BE2C (cell line): ENCODE data around the gene OXCT1.

ENCODE experiments used
- DNase-seq: peaks from one replicate; pipeline ENCODE4 v3.0.0-alpha.2; 2020
- H3K27me3 ChIP-seq: fragments of 250-450 bp; sonication (Bioruptor Pico); 2 replicates; pipeline ENCODE4 v1.5.1; 2020; ENCODE audit warnings: mild to moderate bottlenecking
- H3K36me3 ChIP-seq: fragments of 250-450 bp; sonication (Bioruptor Pico); 2 replicates; pipeline ENCODE4 v1.5.1; 2020; ENCODE audit warnings: mild to moderate bottlenecking
- H3K4me1 ChIP-seq: fragments of 250-450 bp; sonication (Bioruptor Pico); 2 replicates; pipeline ENCODE4 v1.5.1; 2020
- H3K4me3 ChIP-seq: 2 replicates; pipeline ENCODE4 v1.5.1; 2011; ENCODE audit warnings: low read depth, low read length
- H3K9me3 ChIP-seq: fragments of 250-450 bp; sonication (Bioruptor Pico); 2 replicates; pipeline ENCODE4 v1.5.1; 2020
- TF ChIP-seq, protein P1 (sequence below): IDR thresholded peaks from 2 replicates; pipeline ENCODE4 v1.5.1; 2012; ENCODE audit warnings: mild to moderate bottlenecking, low read depth, low read length

OXCT1 gene

GRCh38 chr5:41681840-41682239, 188.4 kb downstream of the OXCT1 start:
- DNase-seq: no peak
- no peaks in the 10 kb centered on the region for H3K27me3 ChIP-seq
- no peak overlapping the region for H3K4me3 ChIP-seq
- H3K4me1 ChIP-seq: no peaks in the 10 kb centered on the region
- TF ChIP-seq, protein P1, sequence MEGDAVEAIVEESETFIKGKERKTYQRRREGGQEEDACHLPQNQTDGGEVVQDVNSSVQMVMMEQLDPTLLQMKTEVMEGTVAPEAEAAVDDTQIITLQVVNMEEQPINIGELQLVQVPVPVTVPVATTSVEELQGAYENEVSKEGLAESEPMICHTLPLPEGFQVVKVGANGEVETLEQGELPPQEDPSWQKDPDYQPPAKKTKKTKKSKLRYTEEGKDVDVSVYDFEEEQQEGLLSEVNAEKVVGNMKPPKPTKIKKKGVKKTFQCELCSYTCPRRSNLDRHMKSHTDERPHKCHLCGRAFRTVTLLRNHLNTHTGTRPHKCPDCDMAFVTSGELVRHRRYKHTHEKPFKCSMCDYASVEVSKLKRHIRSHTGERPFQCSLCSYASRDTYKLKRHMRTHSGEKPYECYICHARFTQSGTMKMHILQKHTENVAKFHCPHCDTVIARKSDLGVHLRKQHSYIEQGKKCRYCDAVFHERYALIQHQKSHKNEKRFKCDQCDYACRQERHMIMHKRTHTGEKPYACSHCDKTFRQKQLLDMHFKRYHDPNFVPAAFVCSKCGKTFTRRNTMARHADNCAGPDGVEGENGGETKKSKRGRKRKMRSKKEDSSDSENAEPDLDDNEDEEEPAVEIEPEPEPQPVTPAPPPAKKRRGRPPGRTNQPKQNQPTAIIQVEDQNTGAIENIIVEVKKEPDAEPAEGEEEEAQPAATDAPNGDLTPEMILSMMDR: no peak
- H3K36me3 ChIP-seq: no peaks in the 10 kb centered on the region
- H3K9me3 ChIP-seq: no peaks in the 10 kb centered on the region
